Tibial nerve (tissue), 4 donors: Measurements from ENCODE around the gene RBL2. TPM values are rescaled to one million over a fixed set of nuclear protein-coding genes. Genes with fewer than 3 reads are reported as not detected.

ENCODE experiments used
- DNase-seq, 2 donors: peaks; one replicate each; pipeline ENCODE4 v3.0.0-alpha.2; 2019; ENCODE audit warnings: low spot score in 2 of 2
- H3K27ac ChIP-seq, 4 donors: fragments of 200-600 bp; sonication (generic) in 3 of 4; one replicate each; pipeline ENCODE4 v1.5.1; 2017 to 2019; ENCODE audit warnings: mild to moderate bottlenecking in 1 of 4
- H3K27me3 ChIP-seq, 2 donors: fragments of 200-600 bp; sonication (generic) in 1 of 2; one replicate each; pipeline versions ENCODE4 v1.5.1 to v1.6.0; 2017 to 2019
- H3K36me3 ChIP-seq, 3 donors: fragments of 200-600 bp; sonication (generic); one replicate each; pipeline ENCODE4 v1.5.1; 2018 to 2019
- H3K4me1 ChIP-seq, 4 donors: fragments of 200-600 bp; sonication (generic) in 3 of 4; one replicate each; pipeline ENCODE4 v1.5.1; 2017 to 2019
- H3K4me3 ChIP-seq, 4 donors: fragments of 200-600 bp; sonication (generic) in 3 of 4; one replicate each; pipeline ENCODE4 v1.5.1; 2017 to 2019; ENCODE audit warnings: mild to moderate bottlenecking in 1 of 4, moderate library complexity in 1 of 4
- H3K9me3 ChIP-seq, 4 donors: fragments of 200-600 bp; sonication (generic) in 3 of 4; one replicate each; pipeline ENCODE4 v1.5.1; 2017 to 2019
- CTCF ChIP-seq, 5 experiments: fragments of 200-600 bp in 3 of 5; fragments of 450-650 bp in 2 of 5; sonication (generic) in 3 of 5; IDR thresholded peaks; one replicate each; pipeline ENCODE4 v1.5.1; 2016 to 2019; ENCODE audit warnings: antibody characterized with exemption in 5 of 5, mild to moderate bottlenecking in 3 of 5, moderate library complexity in 2 of 5
- EP300 ChIP-seq, 2 donors: sonication (generic); formaldehyde crosslinking; IDR thresholded peaks; one replicate each; pipeline ENCODE4 v1.6.1; 2017; ENCODE audit warnings: antibody characterized with exemption in 2 of 2, mild to moderate bottlenecking in 1 of 2
- POLR2A ChIP-seq, 2 donors: fragments of 450-650 bp; IDR thresholded peaks; one replicate each; pipeline ENCODE4 v1.6.1; 2017; ENCODE audit warnings: antibody characterized with exemption in 2 of 2, mild to moderate bottlenecking in 2 of 2, moderate library complexity in 2 of 2
- WGBS, 2 donors: methylation state at CpG; one replicate each; pipeline ENCODE4 v1.1.5; 2018; 5-methylcytosine and 5-hydroxymethylcytosine counted together
- total RNA-seq, 4 donors: library from RNA; depleted of rRNA; stranded (reverse); fragments of >200 nt; gene quantifications; one replicate each; pipeline ENCODE4 v1.1.0, GENCODE V29; 2016

Gene RBL2
- total RNA-seq, 4 donors from 2014 or later: 98.1 to 139 (median 127) TPM

DNA sequence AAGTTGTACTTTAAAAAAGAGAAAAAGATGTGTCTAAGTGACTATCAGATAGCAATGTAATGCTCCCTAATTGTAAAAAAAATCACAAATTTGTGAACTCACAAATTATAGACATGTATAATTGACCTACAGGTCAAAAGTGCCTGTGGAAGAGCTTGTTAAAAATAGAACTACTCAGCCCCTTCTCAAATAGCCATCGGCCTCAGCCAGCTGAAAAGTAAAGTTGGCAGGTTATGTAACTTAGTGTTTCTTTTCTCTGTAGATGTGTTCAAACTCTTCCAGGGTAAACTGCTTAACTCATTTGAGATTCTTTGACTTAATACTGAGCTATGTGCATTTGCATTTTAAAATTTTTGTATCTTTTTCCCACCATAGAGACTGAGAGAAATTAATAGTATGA is 55.5 kb downstream of the RBL2 start:
- Histone ChIP-seq H3K36me3 (peaks cover 3 to 89% (median 5%) of the 10 kb centered on the region in 3 donors), H3K27ac (no peak overlapping the region), H3K9me3 (no peaks in the 10 kb centered on the region), H3K4me1 (no peaks in the 10 kb centered on the region), H3K4me3 (no peak overlapping the region), H3K27me3 (no peaks in the 10 kb centered on the region)
- 42 to 52% methylated on average over 1 of the region's 1 CpG for WGBS, 2 donors
- TF ChIP-seq CTCF (IDR thresholded peaks at IDR 0.05) (no peak), EP300 (IDR thresholded peaks at IDR 0.05) (no peak), POLR2A (IDR thresholded peaks at IDR 0.05) (no peak)
- no peak for DNase-seq

DNA sequence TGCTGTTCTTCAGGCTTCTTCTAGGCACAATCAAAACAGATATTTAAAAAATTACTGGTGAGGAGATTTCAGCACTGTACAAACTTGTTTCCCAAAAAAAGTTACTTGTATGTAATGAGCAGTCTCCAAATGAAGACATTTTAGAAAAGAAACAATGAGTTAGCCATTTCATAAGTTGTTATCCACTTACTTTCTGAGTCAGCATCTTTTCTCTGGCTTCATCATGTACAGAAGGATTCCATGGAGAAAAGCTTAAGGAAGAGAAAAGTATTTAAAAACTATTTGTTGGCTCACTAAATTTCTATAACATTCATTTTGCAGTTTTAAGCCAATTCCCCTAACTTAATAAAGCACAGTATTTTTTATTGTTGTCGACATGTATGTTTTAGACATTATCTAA is 58.2 kb downstream of the RBL2 start:
- Histone ChIP-seq H3K4me1 (no peaks in the 10 kb centered on the region), H3K27ac (no peak overlapping the region), H3K36me3 (peaks cover 0 to 90% (median 21%) of the 10 kb centered on the region in 3 donors), H3K9me3 (no peaks in the 10 kb centered on the region), H3K27me3 (no peaks in the 10 kb centered on the region), H3K4me3 (no peak overlapping the region)
- no peak for TF ChIP-seq EP300 (IDR thresholded peaks at IDR 0.05)
- TF ChIP-seq POLR2A (IDR thresholded peaks at IDR 0.05): no peak
- no peak for TF ChIP-seq CTCF (IDR thresholded peaks at IDR 0.05)
- WGBS, 2 donors: 79 to 85% methylated on average over 1 of the region's 1 CpG
- no peak for DNase-seq

- Histone ChIP-seq H3K9me3 (no peaks in the 10 kb centered on the region), H3K36me3 (peaks cover 0 to 87% (median 21%) of the 10 kb centered on the region in 3 donors), H3K4me3 (no peak overlapping the region), H3K4me1 (no peaks in the 10 kb centered on the region), H3K27ac (no peak overlapping the region), H3K27me3 (no peaks in the 10 kb centered on the region)
- WGBS, 2 donors: 90 to 91% methylated on average over 6 of the region's 6 CpGs
- TF ChIP-seq CTCF (IDR thresholded peaks at IDR 0.05) (no peak), EP300 (IDR thresholded peaks at IDR 0.05) (no peak), POLR2A (IDR thresholded peaks at IDR 0.05) (no peak)
- no peak for DNase-seq
These were observed 60.4 kb downstream of the RBL2 start for GRCh38 chr16:53494636-53495035.

DNA sequence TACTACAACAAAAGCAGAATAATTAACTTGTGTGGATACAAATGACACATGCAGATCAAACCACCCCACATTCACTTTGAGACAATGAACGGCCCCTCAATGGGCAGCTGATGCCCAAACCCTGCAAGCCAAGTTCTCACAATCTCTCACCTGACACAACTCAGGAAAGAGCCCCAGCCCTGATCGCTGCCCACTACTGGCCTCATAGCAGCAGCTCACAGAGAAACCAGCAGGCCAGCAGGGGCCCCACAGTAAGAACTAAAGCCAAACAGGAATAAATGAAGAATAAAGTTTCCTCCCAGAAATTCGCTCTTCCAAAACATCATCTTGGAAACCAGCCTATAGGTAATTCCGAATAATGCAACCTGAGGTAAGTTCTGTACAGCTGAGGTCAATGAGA is 61.1 kb downstream of the RBL2 start:
- no peak overlapping the region for H3K4me3 ChIP-seq
- H3K9me3 ChIP-seq: no peaks in the 10 kb centered on the region
- 89 to 95% methylated on average over 4 of the region's 4 CpGs for WGBS, 2 donors
- no peak overlapping the region for H3K27ac ChIP-seq
- DNase-seq: no peak
- no peaks in the 10 kb centered on the region for H3K4me1 ChIP-seq
- peaks cover 0 to 80% (median 21%) of the 10 kb centered on the region in 3 donors for H3K36me3 ChIP-seq
- TF ChIP-seq EP300 (IDR thresholded peaks at IDR 0.05) (no peak), CTCF (IDR thresholded peaks at IDR 0.05) (no peak), POLR2A (IDR thresholded peaks at IDR 0.05) (no peak)
- no peaks in the 10 kb centered on the region for H3K27me3 ChIP-seq

DNA sequence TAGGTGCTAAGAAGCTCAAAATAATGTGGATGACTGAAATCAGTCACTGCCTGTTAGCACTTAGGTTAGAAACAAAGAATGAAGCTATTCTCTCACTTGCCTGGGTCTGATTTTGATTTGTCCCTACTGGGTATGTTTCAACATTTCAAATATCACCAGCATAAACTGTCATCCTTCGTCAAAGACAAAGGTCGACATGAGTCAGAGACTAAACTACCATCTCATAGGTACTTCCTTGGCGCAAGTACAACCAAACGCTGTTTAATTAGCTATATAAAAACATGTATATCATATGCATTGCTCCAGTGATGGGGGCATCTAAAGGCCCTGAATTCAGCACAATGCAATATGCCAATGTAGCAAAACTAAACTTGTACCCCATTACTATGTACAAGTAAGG is 64.7 kb downstream of the RBL2 start:
- Histone ChIP-seq H3K9me3 (no peaks in the 10 kb centered on the region), H3K27me3 (no peaks in the 10 kb centered on the region), H3K4me1 (peaks cover 0 to 18% (median 16%) of the 10 kb centered on the region in 4 donors), H3K36me3 (peaks cover 0 to 52% (median 21%) of the 10 kb centered on the region in 3 donors), H3K4me3 (no peak overlapping the region), H3K27ac (no peak overlapping the region)
- TF ChIP-seq EP300 (IDR thresholded peaks at IDR 0.05) (no peak), POLR2A (IDR thresholded peaks at IDR 0.05) (no peak), CTCF (IDR thresholded peaks at IDR 0.05) (no peak)
- DNase-seq: no peak
- WGBS, 2 donors: 88 to 91% methylated on average over 4 of the region's 4 CpGs
